HG02852 (cell line): ENCODE data around the gene IQCM.

Experiments
- ATAC-seq: cut with Tn5 transposase; IDR thresholded peaks from one replicate; pipeline ENCODE4 v1.9.1; 2021; ENCODE audit warnings: mild to moderate bottlenecking, moderate library complexity; ENCODE audit not compliant: unreplicated experiment

IQCM gene

GRCh38 chr4:149311076-149311475 is 504.6 kb downstream of the IQCM start:
- ATAC-seq, result no peak

GRCh38 chr4:149306537-149306936 is 509.1 kb downstream of the IQCM start:
- ATAC-seq, result no peak
